Measurements from ENCODE around the gene CLEC5A. TPM values are rescaled to one million over a fixed set of nuclear protein-coding genes. Genes with fewer than 3 reads are reported as not detected.

CLEC5A gene
- total and polyA plus RNA-seq, 2 of the 8 experiments (the other 6 are each of a cell fraction or from before 2014, with no cell fraction given), result not detected

DNA sequence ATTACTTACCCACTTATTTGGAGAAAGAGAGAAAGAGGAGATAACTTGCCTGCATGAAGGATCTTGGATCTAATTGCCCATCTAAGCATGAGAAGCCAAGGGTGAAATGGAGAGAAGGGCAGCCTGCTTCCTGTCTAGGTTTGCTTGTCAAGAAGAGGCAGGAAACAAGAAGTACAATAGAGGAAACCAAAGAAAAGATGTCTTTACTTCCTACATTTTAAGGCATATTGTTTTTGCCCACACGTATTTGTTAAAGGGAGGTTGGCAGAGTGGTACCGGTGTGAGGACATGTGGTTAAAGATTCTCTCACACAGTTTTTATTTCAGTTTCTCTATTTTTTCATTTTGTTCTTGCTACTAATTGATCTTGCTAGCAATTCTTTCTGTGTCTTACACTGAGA, 32.8 kb upstream of the CLEC5A start (continued):
- TF ChIP-seq, protein P1, sequence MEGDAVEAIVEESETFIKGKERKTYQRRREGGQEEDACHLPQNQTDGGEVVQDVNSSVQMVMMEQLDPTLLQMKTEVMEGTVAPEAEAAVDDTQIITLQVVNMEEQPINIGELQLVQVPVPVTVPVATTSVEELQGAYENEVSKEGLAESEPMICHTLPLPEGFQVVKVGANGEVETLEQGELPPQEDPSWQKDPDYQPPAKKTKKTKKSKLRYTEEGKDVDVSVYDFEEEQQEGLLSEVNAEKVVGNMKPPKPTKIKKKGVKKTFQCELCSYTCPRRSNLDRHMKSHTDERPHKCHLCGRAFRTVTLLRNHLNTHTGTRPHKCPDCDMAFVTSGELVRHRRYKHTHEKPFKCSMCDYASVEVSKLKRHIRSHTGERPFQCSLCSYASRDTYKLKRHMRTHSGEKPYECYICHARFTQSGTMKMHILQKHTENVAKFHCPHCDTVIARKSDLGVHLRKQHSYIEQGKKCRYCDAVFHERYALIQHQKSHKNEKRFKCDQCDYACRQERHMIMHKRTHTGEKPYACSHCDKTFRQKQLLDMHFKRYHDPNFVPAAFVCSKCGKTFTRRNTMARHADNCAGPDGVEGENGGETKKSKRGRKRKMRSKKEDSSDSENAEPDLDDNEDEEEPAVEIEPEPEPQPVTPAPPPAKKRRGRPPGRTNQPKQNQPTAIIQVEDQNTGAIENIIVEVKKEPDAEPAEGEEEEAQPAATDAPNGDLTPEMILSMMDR (IDR thresholded peaks at IDR 0.05; ENCODE audit: control extremely low read depth in 1 of 3, insufficient read depth in 1 of 3, low read depth in 1 of 3, low read length in 3 of 3), result no peak
